ENCODE results near the gene FBXL14.

DNA sequence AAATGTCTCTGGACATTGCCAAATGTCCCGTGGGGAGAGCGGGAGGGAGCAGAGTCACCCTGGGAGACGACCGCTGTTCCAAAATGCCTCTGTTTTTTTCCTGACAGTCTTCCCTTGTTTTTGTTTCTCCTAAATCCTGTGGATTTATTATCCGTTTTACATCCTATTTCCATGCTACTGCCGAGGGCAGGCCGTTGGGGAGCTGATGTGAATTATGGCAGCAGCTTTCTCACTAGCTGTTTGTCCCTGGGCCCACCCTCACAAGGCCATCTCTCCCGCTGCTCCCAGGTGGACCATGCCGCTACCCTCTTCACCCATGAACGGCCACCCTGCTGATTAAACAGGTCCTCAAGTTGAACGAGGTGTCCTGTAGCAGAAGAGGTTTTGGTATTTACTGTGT is 55.2 kb downstream of the FBXL14 start:
- TF ChIP-seq, protein P1, sequence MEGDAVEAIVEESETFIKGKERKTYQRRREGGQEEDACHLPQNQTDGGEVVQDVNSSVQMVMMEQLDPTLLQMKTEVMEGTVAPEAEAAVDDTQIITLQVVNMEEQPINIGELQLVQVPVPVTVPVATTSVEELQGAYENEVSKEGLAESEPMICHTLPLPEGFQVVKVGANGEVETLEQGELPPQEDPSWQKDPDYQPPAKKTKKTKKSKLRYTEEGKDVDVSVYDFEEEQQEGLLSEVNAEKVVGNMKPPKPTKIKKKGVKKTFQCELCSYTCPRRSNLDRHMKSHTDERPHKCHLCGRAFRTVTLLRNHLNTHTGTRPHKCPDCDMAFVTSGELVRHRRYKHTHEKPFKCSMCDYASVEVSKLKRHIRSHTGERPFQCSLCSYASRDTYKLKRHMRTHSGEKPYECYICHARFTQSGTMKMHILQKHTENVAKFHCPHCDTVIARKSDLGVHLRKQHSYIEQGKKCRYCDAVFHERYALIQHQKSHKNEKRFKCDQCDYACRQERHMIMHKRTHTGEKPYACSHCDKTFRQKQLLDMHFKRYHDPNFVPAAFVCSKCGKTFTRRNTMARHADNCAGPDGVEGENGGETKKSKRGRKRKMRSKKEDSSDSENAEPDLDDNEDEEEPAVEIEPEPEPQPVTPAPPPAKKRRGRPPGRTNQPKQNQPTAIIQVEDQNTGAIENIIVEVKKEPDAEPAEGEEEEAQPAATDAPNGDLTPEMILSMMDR (IDR thresholded peaks at IDR 0.05) = no peak
- TF ChIP-seq POLR2A (IDR thresholded peaks at IDR 0.05) = no peak
- no peak for TF ChIP-seq POLR2AphosphoS5 (IDR thresholded peaks at IDR 0.05)

Data from breast epithelium (tissue), 3 donors.